ENCODE data around the gene PLCB1.
"Not testable (repeated sequence)": the region's sequence is repeated elsewhere in the genome, so short reads cannot be mapped to it uniquely, and the experiment has no call there.

Gene PLCB1

GRCh38 chr20:8421981-8422380 is 289.9 kb downstream of the PLCB1 start:
- no peak for DNase-seq

- DNase-seq = no peak
Measured at GRCh38 chr20:8423482-8423881, 291.4 kb downstream of the PLCB1 start.

DNA sequence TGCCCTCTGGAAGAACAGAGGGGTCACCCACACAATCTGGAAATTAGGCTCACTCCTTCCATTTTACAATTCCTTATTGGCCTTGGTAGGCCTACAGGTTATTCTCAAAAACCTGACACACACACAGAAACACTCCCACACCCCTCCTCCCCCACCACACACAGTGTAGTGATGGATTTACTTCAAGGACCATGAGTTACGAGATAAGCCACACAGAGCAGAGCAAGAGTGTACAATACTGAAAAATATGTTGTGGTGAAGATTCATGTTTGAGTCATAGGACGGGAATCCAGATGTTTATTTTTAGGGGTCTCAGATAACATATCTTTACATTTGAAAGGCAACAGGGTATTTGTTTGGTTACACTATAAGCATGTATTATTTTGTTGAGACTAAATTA is 291.9 kb downstream of the PLCB1 start:
- no peak for DNase-seq

- no peak for DNase-seq
Measured at GRCh38 chr20:8425016-8425415, 292.9 kb downstream of the PLCB1 start.

- DNase-seq = no peak
Measured at GRCh38 chr20:8425802-8426201, 293.7 kb downstream of the PLCB1 start.

DNA sequence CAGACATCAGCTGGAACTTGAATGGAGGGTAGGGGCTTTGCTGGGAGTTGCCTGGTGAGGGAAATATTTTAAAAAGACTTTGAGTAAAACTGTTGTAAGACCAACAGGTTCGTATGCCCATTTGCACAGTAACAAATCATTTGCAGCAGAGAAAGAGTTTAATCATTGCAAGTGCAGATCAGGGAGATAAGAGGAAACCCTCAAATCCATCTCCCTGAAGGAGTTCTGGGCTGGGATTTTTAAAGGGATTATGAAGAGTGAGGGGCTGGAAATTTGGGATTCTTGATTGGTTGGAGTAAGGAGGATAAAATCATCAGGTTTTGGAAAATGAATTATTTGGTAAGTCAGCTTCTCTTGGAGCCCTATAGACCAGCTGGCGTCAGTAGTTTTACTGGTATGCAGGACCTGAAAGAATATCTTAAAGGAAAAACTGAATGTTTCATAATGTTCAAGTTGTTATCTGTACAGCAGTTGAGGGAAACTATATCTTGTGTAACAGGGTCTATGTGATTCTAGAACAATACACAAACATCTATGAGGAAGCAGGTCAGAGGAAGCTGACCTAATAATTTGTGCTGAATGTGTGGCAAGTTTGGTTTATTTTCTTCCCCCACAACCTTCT is 295.5 kb downstream of the PLCB1 start:
- DNase-seq = peak in 1 of 2 donors; percentile 33

- no peak for DNase-seq
Measured at GRCh38 chr20:8428988-8429387, 296.9 kb downstream of the PLCB1 start.

DNA sequence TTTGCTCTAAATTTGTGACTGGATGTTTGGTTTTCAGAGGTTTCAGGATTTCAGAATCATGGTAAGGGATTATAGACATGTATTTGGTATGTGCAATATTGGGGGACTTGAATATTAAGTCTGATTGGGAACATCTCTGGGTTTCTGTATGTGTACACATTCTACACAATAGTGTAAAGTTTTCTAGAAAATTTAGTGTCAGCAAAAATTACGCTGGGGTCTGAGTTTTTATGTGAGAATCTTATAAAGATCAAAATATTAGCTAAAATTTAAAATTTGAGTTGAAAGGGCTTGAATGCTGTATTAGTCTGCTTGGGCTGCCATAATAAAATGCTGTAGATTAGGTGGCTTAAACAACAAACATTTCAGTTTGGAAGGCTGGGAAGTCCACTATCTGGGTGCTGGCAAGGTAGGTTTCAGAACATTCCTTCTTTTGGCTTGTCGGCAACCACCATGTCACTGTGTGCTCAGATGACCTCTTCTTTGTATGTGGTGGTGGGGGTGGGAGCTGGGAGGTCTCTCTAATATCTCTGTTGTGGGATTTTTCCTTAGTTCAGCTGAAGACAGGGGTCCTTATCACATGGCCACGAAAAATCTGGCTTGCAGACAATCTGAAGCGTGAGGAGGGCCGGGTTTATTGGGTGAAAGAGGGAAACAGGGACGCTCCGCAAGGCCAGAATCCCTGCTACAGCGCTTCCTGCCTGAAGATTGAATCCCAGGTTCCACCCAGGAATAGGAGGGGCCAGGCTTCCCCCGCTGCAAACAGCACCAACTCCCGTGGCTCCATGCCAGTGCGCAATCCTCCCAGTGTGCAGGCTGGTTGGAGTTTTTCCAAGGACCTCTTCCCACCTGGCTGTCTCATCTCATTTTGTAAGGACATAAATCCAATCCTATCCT is 299.7 kb downstream of the PLCB1 start:
- no peak for DNase-seq

DNA sequence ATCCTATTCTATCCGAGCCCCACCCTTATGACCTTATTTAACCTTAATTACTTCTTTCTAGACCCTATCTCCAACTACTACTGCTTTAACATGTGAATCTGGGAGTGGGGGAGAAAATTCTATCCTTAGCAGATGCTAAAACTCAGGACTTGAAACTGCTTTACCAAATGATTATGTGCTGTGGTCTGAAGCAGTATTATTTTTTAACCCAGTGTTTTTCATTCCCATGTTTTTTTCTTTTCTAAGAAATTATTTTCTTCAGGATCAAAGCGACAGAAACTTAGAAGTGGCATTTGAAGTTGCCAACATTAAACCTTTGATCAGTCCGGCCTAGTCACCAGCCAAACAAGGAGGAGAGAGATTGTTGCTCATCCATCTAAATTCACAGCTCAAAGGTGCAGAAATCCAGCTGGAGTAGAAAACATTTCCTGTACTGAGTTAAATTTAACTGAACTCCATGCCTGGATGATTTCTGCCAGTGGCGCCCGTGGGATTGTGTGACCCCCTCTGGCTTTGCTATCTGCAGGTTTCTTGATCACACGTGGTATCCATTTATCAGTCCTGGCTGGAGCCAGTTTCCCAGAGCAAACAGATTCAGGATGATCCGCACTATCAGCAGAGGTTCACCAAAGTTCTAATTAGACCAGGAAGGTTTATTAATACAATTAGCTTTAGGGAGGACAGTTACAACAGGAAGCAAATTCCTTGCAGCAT is 300.5 kb downstream of the PLCB1 start:
- no peak for DNase-seq

DNA sequence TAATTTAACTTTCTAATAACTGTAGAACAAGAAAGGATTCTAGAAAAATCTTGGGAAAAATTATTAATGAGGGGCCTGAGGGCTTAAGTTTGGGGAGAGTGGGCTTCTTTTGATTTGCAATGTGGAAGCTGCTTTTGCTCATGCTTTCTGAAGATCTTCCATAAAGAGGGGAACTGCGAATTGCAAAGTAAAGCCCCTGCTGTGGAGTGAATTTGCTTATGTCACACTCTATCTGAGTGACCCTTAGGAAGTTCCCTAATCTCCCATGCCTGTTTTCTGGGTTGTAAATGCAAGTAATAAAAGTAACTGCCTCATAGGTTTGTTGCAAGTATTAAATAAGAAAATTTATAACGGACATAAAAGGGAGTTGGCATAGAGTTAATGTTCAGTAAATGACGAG is 301.2 kb downstream of the PLCB1 start:
- no peak for DNase-seq

DNA sequence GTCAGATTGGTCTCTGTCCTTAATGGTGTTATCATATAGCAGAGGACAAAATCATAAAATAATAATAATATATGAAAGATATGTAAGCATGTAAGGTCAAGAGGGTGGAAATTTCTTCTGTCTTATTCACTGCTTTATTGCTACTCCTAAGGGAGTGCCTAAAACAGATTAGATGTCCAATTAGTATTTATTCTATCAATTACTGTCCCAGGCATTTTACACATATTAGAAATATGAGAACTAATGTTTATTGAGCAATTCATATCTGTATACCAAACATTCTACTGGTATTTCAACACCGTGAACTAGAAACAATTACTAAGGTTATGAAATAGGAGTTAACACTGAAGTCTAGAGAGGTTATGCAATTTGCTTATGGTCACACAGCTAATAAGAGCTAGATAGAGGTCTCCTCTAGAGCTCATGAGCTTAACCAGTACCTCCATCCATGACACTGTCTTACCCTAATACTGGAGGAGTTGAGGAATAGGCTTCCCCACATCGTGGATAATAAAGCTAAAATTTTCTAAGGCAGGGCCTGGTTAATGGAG is 302.3 kb downstream of the PLCB1 start:
- DNase-seq = no peak

DNA sequence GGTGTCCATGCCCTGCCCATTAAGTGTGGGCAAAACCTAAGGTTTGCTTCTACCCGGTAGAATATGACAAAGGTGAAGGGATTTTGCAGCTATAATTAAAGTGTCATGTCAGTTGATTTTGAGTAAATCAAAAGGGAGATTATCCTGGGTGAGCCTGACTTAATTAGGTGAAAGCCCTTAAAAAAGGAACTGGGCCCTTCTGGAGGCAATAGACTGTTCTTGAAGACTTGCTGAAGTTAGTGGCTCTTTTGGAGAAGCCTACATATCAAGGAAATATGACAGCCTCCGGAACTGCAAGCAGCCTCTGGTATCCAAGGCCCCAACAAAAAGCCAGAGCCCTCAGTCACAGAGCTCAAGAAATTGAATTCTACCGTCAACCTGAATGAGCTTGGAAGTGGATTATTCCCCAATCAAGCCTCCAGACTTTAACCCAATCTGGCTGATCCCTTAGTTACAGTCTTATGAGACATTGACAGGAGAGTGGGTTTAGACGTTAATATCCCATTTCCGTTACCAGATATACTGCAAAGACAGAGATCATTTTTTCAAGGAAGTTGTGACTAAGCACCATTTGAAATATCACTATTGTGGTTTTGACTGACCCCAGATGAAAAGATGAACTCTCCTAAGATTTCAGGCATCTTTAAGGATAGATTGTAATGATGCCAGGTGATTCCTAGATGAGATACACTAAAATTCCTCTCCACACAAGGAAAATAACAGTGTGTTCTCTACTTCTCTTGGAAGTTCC is 303.4 kb downstream of the PLCB1 start:
- no peak for DNase-seq

DNA sequence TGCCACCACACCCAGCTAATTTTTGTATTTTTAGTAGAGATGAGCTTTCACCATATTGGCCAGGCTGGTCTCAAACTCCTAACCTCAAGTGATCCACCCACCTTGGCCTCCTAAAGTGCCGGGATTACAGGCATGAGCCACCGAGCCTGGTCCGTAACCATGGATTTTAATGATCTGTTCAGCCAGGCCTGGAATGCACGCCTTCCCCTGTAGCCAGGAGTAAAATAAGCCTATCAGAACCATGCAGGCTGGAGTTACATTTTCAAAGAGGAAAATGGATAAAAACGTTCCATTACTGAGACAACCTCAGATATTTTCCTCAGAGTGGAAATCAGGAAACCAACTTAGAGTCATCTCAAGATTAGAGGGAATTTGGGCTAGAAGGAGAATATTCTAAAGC is 304.9 kb downstream of the PLCB1 start:
- not testable (repeated sequence) for DNase-seq

GRCh38 chr20:8438748-8439147 is 306.7 kb downstream of the PLCB1 start:
- no peak for DNase-seq

- no peak for DNase-seq
Measured at GRCh38 chr20:8443464-8444072, 311.5 kb downstream of the PLCB1 start.

- DNase-seq = no peak
Measured at GRCh38 chr20:8447262-8448120, 315.4 kb downstream of the PLCB1 start.

DNA sequence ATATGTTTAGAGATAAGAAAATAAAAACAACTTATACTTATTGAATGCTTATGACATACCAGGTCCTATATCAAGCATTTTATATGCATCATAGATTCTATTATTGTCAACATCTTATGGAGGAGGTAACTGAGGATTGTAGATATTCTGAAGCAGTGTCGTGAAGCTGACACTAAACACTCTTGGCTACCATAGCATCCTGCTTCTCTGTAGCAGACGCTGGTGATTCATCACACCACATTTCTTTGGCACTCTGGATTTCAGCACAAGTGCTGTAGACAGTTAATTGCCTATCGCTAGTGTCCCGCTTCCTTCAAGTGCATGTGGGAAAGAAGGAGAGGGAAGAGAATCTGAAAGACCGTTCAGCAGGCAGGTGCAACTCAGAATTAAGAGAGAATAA is 317.1 kb downstream of the PLCB1 start:
- DNase-seq = no peak

DNA sequence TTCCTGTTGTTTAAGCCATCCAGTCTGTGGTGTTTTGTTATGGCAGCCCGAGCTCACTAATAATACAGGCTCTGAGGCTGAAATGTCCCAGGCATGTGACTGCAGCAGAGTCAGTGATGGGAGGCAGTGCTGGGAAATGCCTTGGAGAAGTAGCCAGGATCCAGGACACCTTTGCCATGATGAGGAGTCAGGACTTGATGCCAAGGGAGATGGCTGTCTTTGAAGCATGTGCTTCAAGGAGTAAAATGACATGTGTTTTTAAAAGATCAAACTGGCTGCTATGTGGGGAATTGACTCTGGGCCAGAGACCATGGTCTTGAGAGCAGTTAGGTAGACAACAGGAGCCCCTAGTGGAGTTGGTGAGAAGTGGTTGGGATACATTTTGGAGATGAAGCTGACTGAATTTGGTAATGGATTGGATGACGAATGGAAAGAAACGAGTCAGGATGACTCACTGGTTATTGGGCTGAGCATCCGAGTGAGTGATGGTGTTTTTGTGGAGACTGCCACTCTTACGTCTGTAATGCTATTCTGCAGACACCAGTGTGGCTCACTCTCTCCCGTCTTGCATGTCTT is 322.2 kb downstream of the PLCB1 start:
- DNase-seq = peak in 1 of 2 donors; percentile 83

- DNase-seq = no peak
Measured at GRCh38 chr20:8456765-8457164, 324.7 kb downstream of the PLCB1 start.

DNA sequence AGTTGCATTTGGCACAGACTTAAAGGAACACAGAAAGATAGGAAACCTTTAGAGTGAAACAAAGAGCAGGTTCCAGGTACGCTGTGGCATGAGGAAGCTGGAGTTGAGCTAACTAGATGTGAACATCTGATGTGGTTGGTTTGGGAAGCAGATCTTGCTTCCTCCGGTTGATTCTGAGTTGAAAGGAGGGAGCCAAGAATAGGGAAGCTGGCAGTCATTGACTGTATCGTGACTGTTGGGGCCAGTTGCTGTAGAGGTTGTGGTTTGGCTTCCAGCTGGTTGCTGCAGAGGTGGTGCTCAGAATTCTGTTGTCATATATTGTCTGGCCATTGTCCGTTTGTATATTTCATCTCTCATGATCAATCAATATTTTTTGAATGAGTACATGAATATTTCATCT is 325.9 kb downstream of the PLCB1 start:
- peak in 1 of 2 donors; percentile 81 for DNase-seq

- DNase-seq = no peak
Measured at GRCh38 chr20:8461186-8461585, 329.1 kb downstream of the PLCB1 start.
